NB4 (cell line): ENCODE measurements around the gene CYYR1.

ENCODE experiments used
- DNase-seq: peaks from one replicate; pipeline ENCODE4 v3.0.0; 2010; ENCODE audit warnings: low read depth
- H3K4me3 ChIP-seq: one replicate; pipeline ENCODE4 v1.5.1; 2011; ENCODE audit warnings: mild to moderate bottlenecking, low read depth, low read length, moderate library complexity
- MYC ChIP-seq: IDR thresholded peaks from 2 replicates; pipeline ENCODE4 v1.6.1; 2011; ENCODE audit warnings: low read depth, low read length
- POLR2A ChIP-seq: IDR thresholded peaks from 2 replicates; pipeline ENCODE4 v1.6.1; 2011; ENCODE audit warnings: mild to moderate bottlenecking; ENCODE audit not compliant: insufficient read length; ENCODE audit errors: extremely low read depth
- TF ChIP-seq, protein P1 (sequence below): IDR thresholded peaks from one replicate; pipeline ENCODE4 v1.5.1; 2012; ENCODE audit warnings: low read depth, low read length
- TF ChIP-seq, protein P2 (sequence below): IDR thresholded peaks from 2 replicates; pipeline ENCODE4 v1.6.1; 2011; ENCODE audit warnings: low read depth, low read length

The CYYR1 gene

DNA sequence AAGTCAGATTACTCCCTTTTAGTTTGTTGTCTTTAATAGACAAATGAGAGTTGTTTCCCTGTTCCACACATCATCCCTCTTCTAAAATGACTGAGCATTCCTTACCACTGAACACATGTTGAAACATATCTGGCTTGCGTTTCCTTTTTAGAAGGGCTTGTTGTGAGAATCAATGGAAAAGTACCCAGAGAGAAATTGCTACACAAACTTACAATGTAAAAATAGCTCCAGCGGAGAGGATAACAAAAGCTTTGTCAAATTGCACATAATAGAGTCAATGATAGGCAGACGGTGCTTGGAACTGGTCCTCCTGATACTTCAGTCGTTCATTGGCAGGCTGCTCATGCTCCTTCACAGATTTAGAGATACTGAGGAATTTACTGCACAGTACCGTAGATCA lies 123.9 kb downstream of the CYYR1 start:
- no peak for DNase-seq
- TF ChIP-seq, protein P1, sequence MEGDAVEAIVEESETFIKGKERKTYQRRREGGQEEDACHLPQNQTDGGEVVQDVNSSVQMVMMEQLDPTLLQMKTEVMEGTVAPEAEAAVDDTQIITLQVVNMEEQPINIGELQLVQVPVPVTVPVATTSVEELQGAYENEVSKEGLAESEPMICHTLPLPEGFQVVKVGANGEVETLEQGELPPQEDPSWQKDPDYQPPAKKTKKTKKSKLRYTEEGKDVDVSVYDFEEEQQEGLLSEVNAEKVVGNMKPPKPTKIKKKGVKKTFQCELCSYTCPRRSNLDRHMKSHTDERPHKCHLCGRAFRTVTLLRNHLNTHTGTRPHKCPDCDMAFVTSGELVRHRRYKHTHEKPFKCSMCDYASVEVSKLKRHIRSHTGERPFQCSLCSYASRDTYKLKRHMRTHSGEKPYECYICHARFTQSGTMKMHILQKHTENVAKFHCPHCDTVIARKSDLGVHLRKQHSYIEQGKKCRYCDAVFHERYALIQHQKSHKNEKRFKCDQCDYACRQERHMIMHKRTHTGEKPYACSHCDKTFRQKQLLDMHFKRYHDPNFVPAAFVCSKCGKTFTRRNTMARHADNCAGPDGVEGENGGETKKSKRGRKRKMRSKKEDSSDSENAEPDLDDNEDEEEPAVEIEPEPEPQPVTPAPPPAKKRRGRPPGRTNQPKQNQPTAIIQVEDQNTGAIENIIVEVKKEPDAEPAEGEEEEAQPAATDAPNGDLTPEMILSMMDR, result no peak
- TF ChIP-seq MYC (no peak), POLR2A (no peak)
- TF ChIP-seq, protein P2, sequence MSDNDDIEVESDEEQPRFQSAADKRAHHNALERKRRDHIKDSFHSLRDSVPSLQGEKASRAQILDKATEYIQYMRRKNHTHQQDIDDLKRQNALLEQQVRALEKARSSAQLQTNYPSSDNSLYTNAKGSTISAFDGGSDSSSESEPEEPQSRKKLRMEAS, result no peak
- H3K4me3 ChIP-seq, result no peak overlapping the region

DNA sequence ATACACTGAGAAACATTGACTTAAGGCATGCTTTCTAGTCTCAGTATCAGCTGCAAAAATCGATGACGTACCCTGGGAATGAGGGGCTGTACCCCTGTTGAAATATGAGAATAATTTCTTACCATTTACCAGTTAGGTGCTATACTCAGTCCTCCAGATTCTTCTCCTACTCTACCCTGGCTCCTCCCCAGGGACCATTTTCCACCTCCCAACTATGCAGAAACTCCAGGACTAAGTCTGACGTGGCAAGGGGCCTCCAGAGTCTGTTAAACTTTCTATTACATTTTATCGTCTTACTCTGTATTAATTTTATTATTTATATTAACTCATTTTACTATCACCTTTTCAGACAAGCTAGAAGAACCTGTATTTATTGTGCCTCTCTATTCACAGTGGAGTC lies 124.3 kb downstream of the CYYR1 start:
- DNase-seq, result no peak
- H3K4me3 ChIP-seq, result no peak overlapping the region
- TF ChIP-seq, protein P2, result no peak
- TF ChIP-seq POLR2A, result no peak
- TF ChIP-seq MYC, result no peak
- TF ChIP-seq, protein P1, result no peak

DNA sequence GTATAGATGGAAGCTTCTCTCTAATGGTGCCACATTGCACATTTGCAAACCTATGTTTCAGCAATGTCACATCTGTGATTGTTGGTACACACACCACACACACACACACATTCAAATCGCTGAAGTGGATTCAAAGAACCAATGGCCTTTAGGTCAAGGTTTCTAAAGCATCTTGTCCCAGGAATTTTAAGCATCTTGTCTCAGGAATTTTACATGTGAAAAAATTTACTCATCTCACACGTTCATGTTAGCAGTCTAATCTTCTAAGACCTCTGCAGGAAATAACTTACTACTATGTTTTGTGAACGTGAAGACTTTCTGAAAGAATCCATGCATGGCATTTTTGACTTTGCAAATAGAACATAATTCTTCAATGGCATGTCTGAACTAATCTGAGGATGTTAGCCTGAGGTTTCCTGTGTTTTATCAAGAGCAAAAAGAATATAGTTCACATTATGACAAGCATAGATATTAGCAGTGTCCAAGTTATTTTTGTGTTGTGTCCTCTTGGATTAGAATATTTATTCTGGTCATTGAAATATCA lies 125.1 kb downstream of the CYYR1 start:
- H3K4me3 ChIP-seq, result no peak overlapping the region
- no peak for DNase-seq
- TF ChIP-seq, protein P2, result no peak
- TF ChIP-seq, protein P1, result no peak
- TF ChIP-seq MYC, result no peak
- no peak for TF ChIP-seq POLR2A

DNA sequence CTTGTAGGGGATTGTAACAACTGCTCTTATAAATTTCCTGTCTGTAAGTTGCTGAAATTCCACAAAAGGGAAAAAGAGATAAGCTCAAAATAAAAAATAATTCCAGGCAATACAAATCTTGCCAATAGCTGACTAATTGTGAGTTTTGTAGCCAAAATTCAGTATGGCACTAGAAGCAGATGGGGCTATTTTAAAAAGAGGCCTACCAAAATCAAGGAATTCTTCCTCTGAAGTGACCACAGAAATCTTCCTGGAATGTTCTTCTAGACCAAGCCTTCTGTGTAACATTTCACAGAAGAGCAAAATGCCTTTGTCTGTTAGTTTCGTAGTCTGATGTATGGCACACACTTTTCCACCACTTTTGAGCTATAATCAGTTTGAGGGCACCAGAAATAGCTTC lies 127.6 kb downstream of the CYYR1 start:
- no peak overlapping the region for H3K4me3 ChIP-seq
- TF ChIP-seq, protein P1, result no peak
- no peak for TF ChIP-seq MYC
- TF ChIP-seq, protein P2, result no peak
- TF ChIP-seq POLR2A, result no peak
- no peak for DNase-seq

DNA sequence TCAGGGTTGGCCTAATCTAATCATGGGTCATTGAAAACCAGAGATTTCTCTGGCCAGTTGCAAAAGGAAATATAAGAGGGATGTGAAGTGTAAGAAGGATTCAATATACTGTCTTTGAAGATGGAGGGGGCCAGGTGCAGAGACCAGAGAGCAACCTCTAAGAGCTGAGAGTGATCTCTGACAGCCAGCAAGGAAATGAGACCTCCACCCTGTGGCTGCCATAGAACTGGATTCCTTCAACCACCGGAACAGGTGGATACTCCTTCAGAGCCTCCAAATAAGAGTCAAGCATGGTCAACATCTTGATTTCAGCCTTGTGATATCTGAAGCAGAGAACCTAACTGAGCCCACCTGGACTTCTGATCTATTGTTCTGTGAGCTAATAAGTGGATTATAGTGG lies 128.4 kb downstream of the CYYR1 start:
- TF ChIP-seq MYC, result no peak
- TF ChIP-seq, protein P2, result no peak
- TF ChIP-seq, protein P1, result no peak
- no peak for TF ChIP-seq POLR2A
- DNase-seq, result no peak
- no peak overlapping the region for H3K4me3 ChIP-seq
